ENCODE results near the gene VAT1L.

- TF ChIP-seq MYC (IDR thresholded peaks at IDR 0.05; ENCODE audit: low read depth, low read length) (no peak), POLR2A (IDR thresholded peaks at IDR 0.05; ENCODE audit: low read depth, low read length) (no peak), EZH2 (IDR thresholded peaks at IDR 0.05; ENCODE audit: borderline replicate concordance, low read depth, low read length, severe bottlenecking) (no peak)
- TF ChIP-seq, protein P1, sequence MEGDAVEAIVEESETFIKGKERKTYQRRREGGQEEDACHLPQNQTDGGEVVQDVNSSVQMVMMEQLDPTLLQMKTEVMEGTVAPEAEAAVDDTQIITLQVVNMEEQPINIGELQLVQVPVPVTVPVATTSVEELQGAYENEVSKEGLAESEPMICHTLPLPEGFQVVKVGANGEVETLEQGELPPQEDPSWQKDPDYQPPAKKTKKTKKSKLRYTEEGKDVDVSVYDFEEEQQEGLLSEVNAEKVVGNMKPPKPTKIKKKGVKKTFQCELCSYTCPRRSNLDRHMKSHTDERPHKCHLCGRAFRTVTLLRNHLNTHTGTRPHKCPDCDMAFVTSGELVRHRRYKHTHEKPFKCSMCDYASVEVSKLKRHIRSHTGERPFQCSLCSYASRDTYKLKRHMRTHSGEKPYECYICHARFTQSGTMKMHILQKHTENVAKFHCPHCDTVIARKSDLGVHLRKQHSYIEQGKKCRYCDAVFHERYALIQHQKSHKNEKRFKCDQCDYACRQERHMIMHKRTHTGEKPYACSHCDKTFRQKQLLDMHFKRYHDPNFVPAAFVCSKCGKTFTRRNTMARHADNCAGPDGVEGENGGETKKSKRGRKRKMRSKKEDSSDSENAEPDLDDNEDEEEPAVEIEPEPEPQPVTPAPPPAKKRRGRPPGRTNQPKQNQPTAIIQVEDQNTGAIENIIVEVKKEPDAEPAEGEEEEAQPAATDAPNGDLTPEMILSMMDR (IDR thresholded peaks at IDR 0.05; ENCODE audit: extremely low read depth in 1 of 2, insufficient read depth in 1 of 2, low read depth in 1 of 2, low read length in 2 of 2), result no peak
Measured at GRCh38 chr16:77939968-77940367, 151.6 kb downstream of the VAT1L start.
